SK-N-SH (cell line): Measurements from ENCODE around the gene DCK. TPM values are rescaled to one million over a fixed set of nuclear protein-coding genes. Genes with fewer than 3 reads are reported as not detected.

Experiments used
- CTCF ChIA-PET: fragments of 300-600, 350-600 bp; formaldehyde crosslinking; extraction: SDS; loops from one replicate; lab custom pipeline; 2021; lab: Yijun Ruan, JAX
- POLR2A ChIA-PET: fragments of 350-600 bp; sonication (Branson Sonifier 250); formaldehyde crosslinking; extraction: SDS; loops from one replicate; lab custom pipeline; 2020; ENCODE audit warnings: antibody characterized with exemption, inconsistent platforms; lab: Yijun Ruan, JAX
- DNase-seq: peaks from one replicate; pipeline ENCODE4 v3.0.0; 2012
- H2AFZ ChIP-seq: fragments of 200-600 bp; sonication (generic); 2 replicates; pipeline ENCODE4 v1.8.1; 2016; ENCODE audit warnings: antibody characterized with exemption, mild to moderate bottlenecking, low read depth
- H3F3A ChIP-seq: fragments of 200-600 bp; sonication (generic); replicated peaks from 2 replicates; pipeline ENCODE3; 2016; ENCODE audit warnings: antibody characterized with exemption, mild to moderate bottlenecking; ENCODE audit not compliant: insufficient read depth
- H3K27ac ChIP-seq, 2 experiments: fragments of 200-500 bp in 1 of 2; fragments of 200-600 bp in 1 of 2; sonication (Bioruptor generic) in 1 of 2; sonication (generic), shearing (Covaris generic) in 1 of 2; 2 replicates each; pipeline versions ENCODE4 v1.5.1 to v1.6.1; 2014 to 2016; ENCODE audit warnings: low read depth in 2 of 2, inconsistent platforms in 1 of 2, low read length in 1 of 2, mild to moderate bottlenecking in 1 of 2, mixed read lengths in 1 of 2
- H3K27me3 ChIP-seq: fragments of 200-600 bp; sonication (generic), shearing (Covaris generic); 2 replicates; pipeline ENCODE4 v1.6.1; 2016; ENCODE audit warnings: mixed run types; ENCODE audit not compliant: insufficient read depth
- H3K36me3 ChIP-seq, 2 experiments: fragments of 200-500 bp in 1 of 2; fragments of 200-600 bp in 1 of 2; sonication (Bioruptor generic) in 1 of 2; sonication (generic) in 1 of 2; replicated peaks in 1 of 2; 2 replicates each; pipeline versions ENCODE3 to v1.5.1; 2014 to 2016; ENCODE audit warnings: low read length in 1 of 2, mild to moderate bottlenecking in 1 of 2; ENCODE audit not compliant: insufficient read depth in 2 of 2, control insufficient read depth in 1 of 2
- H3K4me1 ChIP-seq, 2 experiments: fragments of 200-500 bp in 1 of 2; fragments of 200-600 bp in 1 of 2; sonication (Bioruptor generic) in 1 of 2; sonication (generic), shearing (Covaris generic) in 1 of 2; 2 replicates each; pipeline versions ENCODE4 v1.5.1 to v1.6.1; 2014 to 2016; ENCODE audit warnings: low read depth in 1 of 2, low read length in 1 of 2, mixed run types in 1 of 2; ENCODE audit not compliant: insufficient read depth in 2 of 2, control insufficient read depth in 1 of 2
- H3K4me2 ChIP-seq: fragments of 200-600 bp; sonication (generic), shearing (Covaris generic); 2 replicates; pipeline ENCODE4 v1.6.1; 2017; ENCODE audit warnings: mixed run types
- H3K4me3 ChIP-seq, 2 experiments: fragments of 200-500 bp in 1 of 2; fragments of 200-600 bp in 1 of 2; sonication (Bioruptor generic) in 1 of 2; sonication (generic), shearing (Covaris generic) in 1 of 2; 2 replicates each; pipeline versions ENCODE4 v1.5.1 to v1.8.1; 2014 to 2016; ENCODE audit warnings: low read depth in 2 of 2, inconsistent platforms in 1 of 2, low read length in 1 of 2, mild to moderate bottlenecking in 1 of 2, mixed read lengths in 1 of 2, moderate library complexity in 1 of 2
- H3K79me2 ChIP-seq: fragments of 200-600 bp; sonication (generic); 2 replicates; pipeline ENCODE4 v1.8.1; 2017; ENCODE audit warnings: mild to moderate bottlenecking; ENCODE audit not compliant: insufficient read depth
- H3K9ac ChIP-seq: fragments of 200-600 bp; sonication (generic); 2 replicates; pipeline ENCODE4 v1.6.1; 2017; ENCODE audit warnings: mixed run types
- H3K9me2 ChIP-seq: fragments of 200-600 bp; sonication (generic); 2 replicates; pipeline ENCODE4 v1.6.1; 2017; ENCODE audit warnings: mixed run types
- H3K9me3 ChIP-seq: fragments of 200-600 bp; sonication (generic); 2 replicates; pipeline ENCODE4 v1.6.1; 2017; ENCODE audit warnings: mixed run types, mild to moderate bottlenecking, moderate library complexity
- H4K20me1 ChIP-seq: fragments of 200-600 bp; sonication (generic); 2 replicates; pipeline ENCODE4 v1.6.1; 2017; ENCODE audit warnings: mild to moderate bottlenecking, mixed run types; ENCODE audit not compliant: insufficient read depth
- CHD2 ChIP-seq: fragments of 150-350 bp; IDR thresholded peaks from 2 replicates; pipeline ENCODE4 v1.6.1; 2018; ENCODE audit warnings: low read length; ENCODE audit not compliant: partially characterized antibody
- CTCF ChIP-seq: fragments of 200-600 bp; sonication (generic); IDR thresholded peaks from 2 replicates; pipeline ENCODE4 v1.6.1; 2017; ENCODE audit warnings: antibody characterized with exemption, mild to moderate bottlenecking, moderate library complexity
- ELF1 ChIP-seq: IDR thresholded peaks from 2 replicates; pipeline ENCODE4 v1.4.0; 2012
- EP300 ChIP-seq, 2 experiments: IDR thresholded peaks; 2 replicates each; pipeline versions ENCODE4 v1.4.0 to v1.6.1; 2012; ENCODE audit warnings: borderline replicate concordance in 1 of 2, low read depth in 1 of 2, low read length in 1 of 2
- FOSL2 ChIP-seq: IDR thresholded peaks from 2 replicates; pipeline ENCODE4 v1.4.0; 2012; ENCODE audit warnings: low read depth, mild to moderate bottlenecking, moderate library complexity, borderline replicate concordance
- FOXJ3 ChIP-seq: sonication (generic); formaldehyde crosslinking; IDR thresholded peaks from 2 replicates; pipeline ENCODE4 v1.5.1; 2020; ENCODE audit warnings: mild to moderate bottlenecking, missing genetic modification reagents
- GABPA ChIP-seq: IDR thresholded peaks from 2 replicates; pipeline ENCODE4 v1.4.0; 2012; ENCODE audit warnings: low read depth, mild to moderate bottlenecking
- GATA2 ChIP-seq: sonication (generic); formaldehyde crosslinking; IDR thresholded peaks from 2 replicates; pipeline ENCODE4 v1.5.0; 2020; ENCODE audit warnings: mild to moderate bottlenecking, missing genetic modification reagents
- IRF3 ChIP-seq: fragments of 150-350 bp; IDR thresholded peaks from 2 replicates; pipeline ENCODE4 v1.6.1; 2016; ENCODE audit warnings: mild to moderate bottlenecking, low read depth, low read length
- JUND ChIP-seq: IDR thresholded peaks from 2 replicates; pipeline ENCODE4 v1.4.0; 2012
- MAX ChIP-seq: IDR thresholded peaks from 2 replicates; pipeline ENCODE4 v1.4.0; 2012; ENCODE audit warnings: low read depth
- NRF1 ChIP-seq: IDR thresholded peaks from 2 replicates; pipeline ENCODE4 v1.6.1; 2012; ENCODE audit warnings: low read depth, mild to moderate bottlenecking, low read length
- POLR2AphosphoS5 ChIP-seq: IDR thresholded peaks from 2 replicates; pipeline ENCODE4 v1.6.1; 2012; ENCODE audit warnings: low read depth, low read length
- SIN3A ChIP-seq: IDR thresholded peaks from 2 replicates; pipeline ENCODE4 v1.6.1; 2012; ENCODE audit warnings: low read depth, mild to moderate bottlenecking, low read length, moderate library complexity, borderline replicate concordance
- TAF1 ChIP-seq: IDR thresholded peaks from 2 replicates; pipeline ENCODE4 v1.6.1; 2012; ENCODE audit warnings: low read depth, mild to moderate bottlenecking, low read length, moderate library complexity, borderline replicate concordance
- TCF12 ChIP-seq: IDR thresholded peaks from 2 replicates; pipeline ENCODE4 v1.4.0; 2012
- TEAD4 ChIP-seq: IDR thresholded peaks from 2 replicates; pipeline ENCODE4 v1.4.0; 2012; ENCODE audit warnings: mild to moderate bottlenecking, borderline replicate concordance; ENCODE audit not compliant: insufficient read depth
- ZBTB33 ChIP-seq: IDR thresholded peaks from 2 replicates; pipeline ENCODE4 v1.4.0; 2012; ENCODE audit warnings: low read depth, borderline replicate concordance
- WGBS: methylation state at CpG from one replicate; pipeline ENCODE4 v1.1.6; 2017; ENCODE audit warnings: low lambda C conversion rate; 5-methylcytosine and 5-hydroxymethylcytosine counted together
- polyA plus RNA-seq, 3 experiments: library from polyadenylated mRNA; depleted of rRNA; stranded (reverse); fragments of >200 nt; gene quantifications; 2 replicates each; pipeline ENCODE4 v1.2.3, GENCODE V29; 2012

Gene DCK
- polyA plus RNA-seq, 1 of the 3 experiments (the other 2 are of a cell fraction), result 5.7 TPM

GRCh38 chr4:70956549-70957210 lies 36.8 kb upstream of the DCK start:
- WGBS, result 96% methylated on average over 5 of the region's 5 CpGs
- no peaks in the 10 kb centered on the region for H3K27me3 ChIP-seq
- no peak for TF ChIP-seq ELF1
- no peak for TF ChIP-seq FOSL2
- TF ChIP-seq SIN3A, result no peak
- TF ChIP-seq FOXJ3, result no peak
- TF ChIP-seq JUND, result no peak
- no peak for TF ChIP-seq POLR2AphosphoS5
- TF ChIP-seq EP300 (IDR thresholded peaks at IDR 0.05; ENCODE audit: borderline replicate concordance in 1 of 2, low read depth in 1 of 2, low read length in 1 of 2), result no peak
- no peak for TF ChIP-seq TEAD4
- no peak for TF ChIP-seq TCF12
- no peak for TF ChIP-seq GATA2 (CRISPR knock-in tag)
- no peak for TF ChIP-seq TAF1
- TF ChIP-seq MAX, result no peak
- no peak for TF ChIP-seq IRF3
- no peak for TF ChIP-seq ZBTB33
- TF ChIP-seq, all 33 proteins: peak for 0
- H4K20me1 ChIP-seq, result peaks cover 8% of the 10 kb centered on the region; the same call in 1 of the 2 replicates
- H3K4me2 ChIP-seq, result no peak overlapping the region
- H3K9me3 ChIP-seq, result no peaks in the 10 kb centered on the region
- DNase-seq, result no peak
- H3K4me3 ChIP-seq, result no peak overlapping the region
- peaks cover 16 to 19% of the 10 kb centered on the region in 2 experiments for H3K36me3 ChIP-seq
- H3F3A ChIP-seq, result peaks cover 15% of the 10 kb centered on the region
- 0 out of 4 replicates have a peak, but pooled peaks cover 0 to 8% of the 10 kb centered on the region in 2 experiments for H3K4me1 ChIP-seq
- no peak overlapping the region for H3K9ac ChIP-seq
- POLR2A ChIA-PET, result no interaction called here
- peaks cover 47% of the 10 kb centered on the region for H3K79me2 ChIP-seq
- H3K27ac ChIP-seq, result no peak overlapping the region
- CTCF ChIA-PET, result no interaction called here
- H3K9me2 ChIP-seq, result no peaks in the 10 kb centered on the region
- H2AFZ ChIP-seq, result no peak overlapping the region

- peaks cover 33% of the 10 kb centered on the region; the same call in 1 of the 2 replicates for H3K79me2 ChIP-seq
- CTCF ChIA-PET, result no interaction called here
- H3K4me2 ChIP-seq, result 0 out of 2 replicates have a peak overlapping the region, but pooled peaks have one; percentile 20
- H3F3A ChIP-seq, result peaks cover 15% of the 10 kb centered on the region
- H3K9me2 ChIP-seq, result no peaks in the 10 kb centered on the region
- H3K9me3 ChIP-seq, result no peaks in the 10 kb centered on the region
- H3K4me3 ChIP-seq, result no peak overlapping the region
- 82% methylated on average over 3 of the region's 3 CpGs for WGBS
- no peak overlapping the region for H2AFZ ChIP-seq
- H3K27ac ChIP-seq, result peak overlapping the region in 1 of 2 experiments; percentile 56; a peak in 2 of 4 replicates
- POLR2A ChIA-PET, result no interaction called here
- peaks cover 4% of the 10 kb centered on the region; the same call in 1 of the 2 replicates for H4K20me1 ChIP-seq
- no peaks in the 10 kb centered on the region for H3K27me3 ChIP-seq
- 0 out of 4 replicates have a peak, but pooled peaks cover 0 to 8% of the 10 kb centered on the region in 2 experiments for H3K4me1 ChIP-seq
- TF ChIP-seq NRF1 (no peak), CHD2 (no peak), GABPA (no peak), CTCF (no peak), ELF1 (no peak), EP300 (IDR thresholded peaks at IDR 0.05; ENCODE audit: borderline replicate concordance in 1 of 2, low read depth in 1 of 2, low read length in 1 of 2) (no peak)
- TF ChIP-seq, all 33 proteins: peak for 0
- no peak overlapping the region for H3K9ac ChIP-seq
- peaks cover 16 to 29% of the 10 kb centered on the region in 2 experiments for H3K36me3 ChIP-seq
- DNase-seq, result no peak
Observed at GRCh38 chr4:70958681-70959080, 34.8 kb upstream of the DCK start.
